Prostate gland (tissue), 2 donors: ENCODE results near the gene TTYH2.

Source experiments
- CTCF ChIP-seq, 4 experiments: fragments of 200-600 bp in 2 of 4; fragments of 450-650 bp in 2 of 4; sonication (generic) in 2 of 4; IDR thresholded peaks; 1 replicate in 3 of 4; 2 replicates in 1 of 4; pipeline ENCODE4 v1.5.1; 2016 to 2019; ENCODE audit warnings: antibody characterized with exemption in 4 of 4, mild to moderate bottlenecking in 2 of 4, moderate library complexity in 2 of 4
- POLR2A ChIP-seq: fragments of 450-650 bp; IDR thresholded peaks from one replicate; pipeline ENCODE4 v1.6.1; 2016; ENCODE audit warnings: antibody characterized with exemption, mild to moderate bottlenecking

DNA sequence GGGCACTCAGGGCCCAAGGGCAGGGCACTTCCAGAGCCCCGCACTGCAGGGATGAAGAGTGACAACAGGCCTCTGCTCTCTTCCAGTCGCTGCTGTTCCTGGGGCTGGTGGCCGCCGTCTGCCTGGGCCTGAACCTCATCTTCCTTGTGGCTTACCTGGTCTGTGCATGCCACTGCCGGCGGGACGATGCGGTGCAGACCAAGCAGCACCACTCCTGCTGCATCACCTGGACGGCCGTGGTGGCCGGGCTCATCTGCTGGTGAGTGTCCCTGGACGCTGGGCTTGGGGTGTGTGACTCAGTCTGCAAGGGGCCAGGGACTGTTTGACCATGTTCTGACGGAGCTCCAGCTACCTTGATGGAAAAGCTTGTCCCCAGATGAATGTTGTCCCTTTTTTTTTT is 9.0 kb downstream of the TTYH2 start:
- no peak for TF ChIP-seq CTCF (IDR thresholded peaks at IDR 0.05)
- TF ChIP-seq POLR2A, result no peak
